ENCODE results near the gene ROGDI. TPM values are rescaled to one million over a fixed set of nuclear protein-coding genes. Genes with fewer than 3 reads are reported as not detected.
"Not testable (repeated sequence)": the region's sequence is repeated elsewhere in the genome, so short reads cannot be mapped to it uniquely, and the experiment has no call there.

Gene ROGDI
- polyA plus RNA-seq, 4 donors: 24.8 to 84.1 (median 29.8) TPM

GRCh38 chr16:4784444-4784987 is 17.9 kb downstream of the ROGDI start:
- H3K27ac ChIP-seq (ENCODE audit: low read depth in 1 of 3, low read length in 2 of 3); H3K27me3 ChIP-seq (ENCODE audit: control insufficient read depth in 3 of 3, insufficient read depth in 3 of 3, low read length in 3 of 3); H3K36me3 ChIP-seq (ENCODE audit: control insufficient read depth in 3 of 3, insufficient read depth in 2 of 3, low read depth in 1 of 3, low read length in 3 of 3); DNase-seq; H3K9me3 ChIP-seq (ENCODE audit: control insufficient read depth in 2 of 2, insufficient read depth in 1 of 2, low read depth in 1 of 2, low read length in 1 of 2); H3K4me3 ChIP-seq (ENCODE audit: low read depth in 1 of 3, low read length in 3 of 3); FAIRE-seq: not testable (repeated sequence)
- peaks cover 0 to 13% (median 0%) of the 10 kb centered on the region in 3 donors for H3K4me1 ChIP-seq (ENCODE audit: control insufficient read depth in 3 of 3, insufficient read depth in 2 of 3, low read depth in 1 of 3, low read length in 2 of 3)
- 89 to 90% (median 89%) methylated on average over 14 of the region's 14 CpGs for WGBS, 3 donors

DNA sequence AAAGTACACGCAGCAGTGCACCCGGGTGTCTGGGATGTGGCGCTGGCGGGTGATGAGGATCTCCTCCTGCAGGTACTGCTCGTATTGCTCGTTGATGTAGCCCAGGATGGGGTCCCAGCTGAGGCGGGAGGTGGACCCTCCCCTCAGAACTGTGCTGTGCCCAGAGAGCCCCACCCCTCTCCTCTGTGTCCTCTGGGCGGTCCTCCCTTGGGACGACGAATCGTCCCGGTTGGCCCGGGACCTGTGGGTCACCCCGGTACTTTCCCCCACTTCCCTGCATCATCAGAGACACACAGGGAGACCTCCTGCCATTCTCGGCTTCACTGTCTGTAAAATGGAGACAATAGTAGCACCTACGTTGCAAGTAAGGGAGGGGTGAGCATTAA is 18.5 kb downstream of the ROGDI start:
- 78 to 81% (median 81%) methylated on average over 12 to 16 of the region's 16 CpGs for WGBS, 3 donors
- DNase-seq: no peak
- Histone ChIP-seq H3K9me3 (ENCODE audit: control insufficient read depth in 2 of 2, insufficient read depth in 1 of 2, low read depth in 1 of 2, low read length in 1 of 2) (no peaks in the 10 kb centered on the region), H3K4me1 (ENCODE audit: control insufficient read depth in 3 of 3, insufficient read depth in 2 of 3, low read depth in 1 of 3, low read length in 2 of 3) (peaks cover 0 to 13% (median 0%) of the 10 kb centered on the region in 3 donors), H3K27ac (ENCODE audit: low read depth in 1 of 3, low read length in 2 of 3) (no peak overlapping the region), H3K36me3 (ENCODE audit: control insufficient read depth in 3 of 3, insufficient read depth in 2 of 3, low read depth in 1 of 3, low read length in 3 of 3) (no peaks in the 10 kb centered on the region), H3K4me3 (ENCODE audit: low read depth in 1 of 3, low read length in 3 of 3) (no peak overlapping the region), H3K27me3 (ENCODE audit: control insufficient read depth in 3 of 3, insufficient read depth in 3 of 3, low read length in 3 of 3) (no peaks in the 10 kb centered on the region)
- FAIRE-seq: no peak

GRCh38 chr16:4783251-4783950 is 19.0 kb downstream of the ROGDI start:
- no peaks in the 10 kb centered on the region for H3K9me3 ChIP-seq (ENCODE audit: control insufficient read depth in 2 of 2, insufficient read depth in 1 of 2, low read depth in 1 of 2, low read length in 1 of 2)
- WGBS, 3 donors: 90 to 91% (median 91%) methylated on average over 23 to 25 of the region's 25 CpGs
- peaks cover 0 to 11% (median 0%) of the 10 kb centered on the region in 3 donors for H3K4me1 ChIP-seq (ENCODE audit: control insufficient read depth in 3 of 3, insufficient read depth in 2 of 3, low read depth in 1 of 3, low read length in 2 of 3)
- DNase-seq (no peak), FAIRE-seq (no peak)
- no peak overlapping the region for H3K27ac ChIP-seq (ENCODE audit: low read depth in 1 of 3, low read length in 2 of 3)
- H3K27me3 ChIP-seq (ENCODE audit: control insufficient read depth in 3 of 3, insufficient read depth in 3 of 3, low read length in 3 of 3): no peaks in the 10 kb centered on the region
- H3K36me3 ChIP-seq (ENCODE audit: control insufficient read depth in 3 of 3, insufficient read depth in 2 of 3, low read depth in 1 of 3, low read length in 3 of 3): no peaks in the 10 kb centered on the region
- H3K4me3 ChIP-seq (ENCODE audit: low read depth in 1 of 3, low read length in 3 of 3): no peak overlapping the region

GRCh38 chr16:4780235-4780634 is 22.2 kb downstream of the ROGDI start:
- Histone ChIP-seq H3K4me1 (ENCODE audit: control insufficient read depth in 3 of 3, insufficient read depth in 2 of 3, low read depth in 1 of 3, low read length in 2 of 3) (no peaks in the 10 kb centered on the region), H3K27ac (ENCODE audit: low read depth in 1 of 3, low read length in 2 of 3) (no peak overlapping the region), H3K4me3 (ENCODE audit: low read depth in 1 of 3, low read length in 3 of 3) (no peak overlapping the region), H3K9me3 (ENCODE audit: control insufficient read depth in 2 of 2, insufficient read depth in 1 of 2, low read depth in 1 of 2, low read length in 1 of 2) (no peaks in the 10 kb centered on the region), H3K27me3 (ENCODE audit: control insufficient read depth in 3 of 3, insufficient read depth in 3 of 3, low read length in 3 of 3) (no peaks in the 10 kb centered on the region), H3K36me3 (ENCODE audit: control insufficient read depth in 3 of 3, insufficient read depth in 2 of 3, low read depth in 1 of 3, low read length in 3 of 3) (no peaks in the 10 kb centered on the region)
- no peak for DNase-seq
- no peak for FAIRE-seq
- whole genome bisulfite sequencing, 3 donors: 69 to 84% (median 77%) methylated on average over 4 of the region's 4 CpGs

- WGBS, 3 donors: 93 to 96% (median 94%) methylated on average over 5 of the region's 5 CpGs
- no peak overlapping the region for H3K27ac ChIP-seq (ENCODE audit: low read depth in 1 of 3, low read length in 2 of 3)
- no peaks in the 10 kb centered on the region for H3K27me3 ChIP-seq (ENCODE audit: control insufficient read depth in 3 of 3, insufficient read depth in 3 of 3, low read length in 3 of 3)
- no peaks in the 10 kb centered on the region for H3K4me1 ChIP-seq (ENCODE audit: control insufficient read depth in 3 of 3, insufficient read depth in 2 of 3, low read depth in 1 of 3, low read length in 2 of 3)
- H3K36me3 ChIP-seq (ENCODE audit: control insufficient read depth in 3 of 3, insufficient read depth in 2 of 3, low read depth in 1 of 3, low read length in 3 of 3): no peaks in the 10 kb centered on the region
- H3K9me3 ChIP-seq (ENCODE audit: control insufficient read depth in 2 of 2, insufficient read depth in 1 of 2, low read depth in 1 of 2, low read length in 1 of 2): no peaks in the 10 kb centered on the region
- DNase-seq (no peak), FAIRE-seq (no peak)
- H3K4me3 ChIP-seq (ENCODE audit: low read depth in 1 of 3, low read length in 3 of 3): no peak overlapping the region
Observed at GRCh38 chr16:4778050-4778392, 24.4 kb downstream of the ROGDI start.

- no peak overlapping the region for H3K4me3 ChIP-seq (ENCODE audit: low read depth in 1 of 3, low read length in 3 of 3)
- H3K9me3 ChIP-seq (ENCODE audit: control insufficient read depth in 2 of 2, insufficient read depth in 1 of 2, low read depth in 1 of 2, low read length in 1 of 2): no peaks in the 10 kb centered on the region
- no peak overlapping the region for H3K27ac ChIP-seq (ENCODE audit: low read depth in 1 of 3, low read length in 2 of 3)
- H3K27me3 ChIP-seq (ENCODE audit: control insufficient read depth in 3 of 3, insufficient read depth in 3 of 3, low read length in 3 of 3): no peaks in the 10 kb centered on the region
- no peaks in the 10 kb centered on the region for H3K36me3 ChIP-seq (ENCODE audit: control insufficient read depth in 3 of 3, insufficient read depth in 2 of 3, low read depth in 1 of 3, low read length in 3 of 3)
- FAIRE-seq: no peak
- DNase-seq: no peak
- no peaks in the 10 kb centered on the region for H3K4me1 ChIP-seq (ENCODE audit: control insufficient read depth in 3 of 3, insufficient read depth in 2 of 3, low read depth in 1 of 3, low read length in 2 of 3)
- 82 to 85% (median 84%) methylated on average over 17 of the region's 17 CpGs for WGBS, 3 donors
Observed at GRCh38 chr16:4777339-4778049, 24.9 kb downstream of the ROGDI start.

- FAIRE-seq (no peak), DNase-seq (no peak)
- H3K4me1 ChIP-seq (ENCODE audit: control insufficient read depth in 3 of 3, insufficient read depth in 2 of 3, low read depth in 1 of 3, low read length in 2 of 3): no peaks in the 10 kb centered on the region
- H3K4me3 ChIP-seq (ENCODE audit: low read depth in 1 of 3, low read length in 3 of 3): no peak overlapping the region
- no peaks in the 10 kb centered on the region for H3K27me3 ChIP-seq (ENCODE audit: control insufficient read depth in 3 of 3, insufficient read depth in 3 of 3, low read length in 3 of 3)
- no peak overlapping the region for H3K27ac ChIP-seq (ENCODE audit: low read depth in 1 of 3, low read length in 2 of 3)
- 80 to 97% (median 91%) methylated on average over 2 of the region's 2 CpGs for WGBS, 3 donors
- no peaks in the 10 kb centered on the region for H3K9me3 ChIP-seq (ENCODE audit: control insufficient read depth in 2 of 2, insufficient read depth in 1 of 2, low read depth in 1 of 2, low read length in 1 of 2)
- no peaks in the 10 kb centered on the region for H3K36me3 ChIP-seq (ENCODE audit: control insufficient read depth in 3 of 3, insufficient read depth in 2 of 3, low read depth in 1 of 3, low read length in 3 of 3)
Observed at GRCh38 chr16:4776141-4776705, 26.2 kb downstream of the ROGDI start.

- Histone ChIP-seq H3K27ac (ENCODE audit: low read depth in 1 of 3, low read length in 2 of 3) (no peak overlapping the region), H3K9me3 (ENCODE audit: control insufficient read depth in 2 of 2, insufficient read depth in 1 of 2, low read depth in 1 of 2, low read length in 1 of 2) (no peaks in the 10 kb centered on the region), H3K4me1 (ENCODE audit: control insufficient read depth in 3 of 3, insufficient read depth in 2 of 3, low read depth in 1 of 3, low read length in 2 of 3) (no peaks in the 10 kb centered on the region), H3K36me3 (ENCODE audit: control insufficient read depth in 3 of 3, insufficient read depth in 2 of 3, low read depth in 1 of 3, low read length in 3 of 3) (no peaks in the 10 kb centered on the region), H3K4me3 (ENCODE audit: low read depth in 1 of 3, low read length in 3 of 3) (no peak overlapping the region), H3K27me3 (ENCODE audit: control insufficient read depth in 3 of 3, insufficient read depth in 3 of 3, low read length in 3 of 3) (no peaks in the 10 kb centered on the region)
- FAIRE-seq (no peak), DNase-seq (no peak)
- WGBS, 3 donors: 85 to 91% (median 91%) methylated on average over 8 to 13 of the region's 13 CpGs
Observed at GRCh38 chr16:4775005-4775404, 27.4 kb downstream of the ROGDI start.

Measured in small intestine (tissue), 7 donors.